GM15510 (cell line): ENCODE results near the gene TUBA4A.

ENCODE experiments used
- POLR2A ChIP-seq: IDR thresholded peaks from 3 replicates; pipeline ENCODE4 v1.6.1; 2011; ENCODE audit warnings: borderline replicate concordance; ENCODE audit not compliant: insufficient read length; ENCODE audit errors: extremely low read depth

The TUBA4A gene

GRCh38 chr2:219290381-219291171 lies 36.9 kb upstream of the TUBA4A start:
- no peak for TF ChIP-seq POLR2A

DNA sequence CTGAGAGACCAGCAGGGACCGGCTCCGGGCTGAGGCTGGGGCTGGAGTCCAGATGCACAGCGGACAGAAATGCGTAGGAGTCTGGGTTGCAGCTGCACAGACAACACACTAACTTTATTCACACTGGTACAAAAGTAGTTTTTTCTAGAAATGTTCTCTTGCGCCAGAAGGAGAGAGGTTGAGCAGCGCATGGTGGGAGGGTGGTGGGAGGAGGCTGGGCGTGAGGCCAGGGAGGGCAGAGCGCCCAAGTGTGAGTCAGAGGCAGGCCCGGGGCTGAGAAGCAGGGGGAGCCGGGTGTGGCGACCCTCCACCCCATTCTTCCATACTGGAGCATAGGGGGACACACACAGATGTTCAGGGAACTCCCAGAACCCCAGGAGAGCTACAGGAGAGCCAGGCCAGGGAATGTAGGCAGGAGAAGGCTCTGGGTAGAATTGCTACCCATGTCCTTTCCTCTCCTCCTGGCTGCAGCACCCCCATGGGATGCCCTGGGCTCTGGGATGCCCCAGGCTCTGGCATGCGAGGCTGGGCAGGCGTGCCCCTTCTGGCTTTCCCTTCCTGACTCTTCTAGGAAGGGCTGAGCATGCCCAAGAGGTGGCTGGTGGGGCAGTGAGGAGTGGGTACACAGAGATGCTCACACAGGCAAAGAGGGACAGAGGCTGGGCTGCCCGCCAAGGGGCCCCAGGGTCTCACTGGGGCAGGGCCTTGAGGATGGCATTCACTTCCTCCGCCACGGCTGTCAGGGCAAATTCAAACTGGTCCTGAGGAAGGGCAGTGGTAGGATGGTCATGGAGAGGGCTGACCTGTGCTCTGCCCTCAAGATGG lies 36.0 kb upstream of the TUBA4A start:
- TF ChIP-seq POLR2A = no peak

DNA sequence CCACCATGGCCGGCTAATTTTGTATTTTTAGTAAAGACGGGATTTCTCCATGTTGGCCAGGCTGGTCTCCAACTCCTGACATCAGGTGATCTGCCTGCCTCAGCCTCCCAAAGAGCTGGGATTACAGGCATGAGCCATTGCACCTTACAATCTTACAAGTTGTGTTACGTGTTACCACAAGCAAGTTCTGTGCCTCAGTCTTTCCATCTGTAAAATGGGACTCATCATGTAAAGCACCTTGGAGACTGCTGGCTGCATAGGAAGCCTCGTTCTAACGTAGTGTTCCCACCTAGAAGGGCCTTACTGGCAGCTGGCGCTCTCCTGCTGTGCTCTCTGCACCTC lies 35.4 kb upstream of the TUBA4A start:
- no peak for TF ChIP-seq POLR2A

- no peak for TF ChIP-seq POLR2A
Observed at GRCh38 chr2:219287580-219288265, 34.0 kb upstream of the TUBA4A start.

DNA sequence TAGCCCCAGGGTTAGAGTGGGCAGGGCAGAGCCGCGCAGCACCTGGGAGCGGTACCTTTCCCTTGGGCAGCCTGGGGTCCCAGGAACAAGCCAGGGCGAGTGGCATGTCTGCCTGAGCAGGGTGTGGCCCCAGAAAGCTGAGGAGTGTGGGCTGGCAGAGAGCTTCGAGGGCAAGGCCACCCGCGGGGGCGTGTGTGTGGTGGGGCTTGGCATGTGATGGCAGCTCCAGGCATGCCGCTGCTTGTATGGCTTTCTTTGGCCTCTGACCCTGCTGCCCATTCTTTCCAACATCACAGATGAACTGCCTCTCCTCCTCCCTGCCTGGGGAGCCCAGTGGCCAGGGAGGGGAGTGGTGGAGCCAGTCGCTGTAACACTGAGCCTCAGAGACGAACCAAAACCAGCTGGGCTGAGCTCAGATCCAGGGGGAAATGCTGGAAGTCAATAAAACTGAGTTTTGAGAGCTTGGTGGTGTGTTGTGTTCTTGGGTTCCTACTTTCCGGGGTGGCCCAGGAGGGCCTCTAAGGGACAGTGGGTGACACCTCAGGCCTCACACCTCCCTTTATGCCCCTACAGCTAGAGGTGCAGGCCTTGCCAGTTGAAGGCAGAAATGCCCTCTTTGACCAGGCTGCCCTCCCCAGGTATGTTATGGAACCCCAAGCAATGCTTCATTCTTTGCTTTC lies 32.9 kb upstream of the TUBA4A start:
- no peak for TF ChIP-seq POLR2A

DNA sequence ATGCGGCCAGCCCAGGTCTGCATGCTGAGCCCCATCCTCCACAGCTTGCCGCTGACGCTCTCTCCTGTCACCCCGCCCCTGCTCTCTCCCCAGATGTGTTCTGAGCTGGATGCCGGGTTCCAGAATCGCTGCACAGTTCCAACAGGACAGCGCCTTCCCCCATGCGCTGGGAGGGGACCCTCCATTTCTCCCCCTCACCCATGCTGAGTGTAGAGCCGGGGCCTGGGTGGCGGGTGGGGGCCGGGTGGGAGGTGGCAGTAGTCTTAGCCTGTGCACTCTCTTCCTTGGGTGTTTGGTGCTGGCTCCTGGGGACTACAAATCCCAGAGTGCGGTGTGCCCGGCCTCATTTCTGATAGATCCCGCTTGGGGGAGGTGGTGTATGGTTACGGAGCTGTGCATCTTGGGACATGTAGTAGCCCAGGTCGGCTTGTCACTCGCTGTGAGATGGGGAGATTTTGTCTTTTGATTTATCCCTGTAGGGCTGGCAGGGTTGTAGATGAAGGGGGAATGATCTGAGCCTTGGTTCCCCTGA lies 32.2 kb upstream of the TUBA4A start:
- TF ChIP-seq POLR2A = no peak

GRCh38 chr2:219285373-219285735 lies 31.6 kb upstream of the TUBA4A start:
- no peak for TF ChIP-seq POLR2A

- no peak for TF ChIP-seq POLR2A
Observed at GRCh38 chr2:219284501-219285372, 31.0 kb upstream of the TUBA4A start.

GRCh38 chr2:219282943-219283581 lies 29.3 kb upstream of the TUBA4A start:
- no peak for TF ChIP-seq POLR2A

DNA sequence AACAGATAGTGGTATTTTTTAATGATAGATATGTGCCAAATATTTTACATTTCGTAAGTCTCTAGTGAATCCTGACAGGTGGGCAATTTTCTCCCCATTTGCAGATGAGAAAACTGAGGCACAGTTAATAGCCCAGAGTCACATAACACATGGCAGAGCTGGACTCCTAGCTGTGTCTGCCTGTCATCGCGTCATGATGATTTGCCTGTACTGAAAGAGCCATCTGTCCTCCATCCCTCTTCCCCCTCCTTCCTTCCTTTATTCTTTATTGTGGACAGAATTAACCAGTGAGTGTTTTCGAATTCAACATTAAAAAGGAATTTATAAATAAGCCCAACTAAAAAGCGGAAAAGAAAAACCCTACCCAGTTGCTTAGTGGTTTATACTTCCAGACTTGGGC lies 28.7 kb upstream of the TUBA4A start:
- no peak for TF ChIP-seq POLR2A

- no peak for TF ChIP-seq POLR2A
Observed at GRCh38 chr2:219281588-219281987, 27.9 kb upstream of the TUBA4A start.

GRCh38 chr2:219280651-219281050 lies 26.9 kb upstream of the TUBA4A start:
- TF ChIP-seq POLR2A = no peak

GRCh38 chr2:219279916-219280516 lies 26.3 kb upstream of the TUBA4A start:
- TF ChIP-seq POLR2A = no peak
